Activated CD8-positive, alpha-beta memory T cell treated with anti-CD3 and anti-CD28 coated beads, Interleukin-2, amount 50 U/mL, for 4 hours (primary cell): ENCODE measurements around the gene CEP131.
"Not testable (repeated sequence)": the region's sequence is repeated elsewhere in the genome, so short reads cannot be mapped to it uniquely, and the experiment has no call there.

ENCODE experiments used
- DNase-seq: peaks from one replicate; pipeline ENCODE4 v3.0.0-alpha.2; 2020

CEP131 gene

DNA sequence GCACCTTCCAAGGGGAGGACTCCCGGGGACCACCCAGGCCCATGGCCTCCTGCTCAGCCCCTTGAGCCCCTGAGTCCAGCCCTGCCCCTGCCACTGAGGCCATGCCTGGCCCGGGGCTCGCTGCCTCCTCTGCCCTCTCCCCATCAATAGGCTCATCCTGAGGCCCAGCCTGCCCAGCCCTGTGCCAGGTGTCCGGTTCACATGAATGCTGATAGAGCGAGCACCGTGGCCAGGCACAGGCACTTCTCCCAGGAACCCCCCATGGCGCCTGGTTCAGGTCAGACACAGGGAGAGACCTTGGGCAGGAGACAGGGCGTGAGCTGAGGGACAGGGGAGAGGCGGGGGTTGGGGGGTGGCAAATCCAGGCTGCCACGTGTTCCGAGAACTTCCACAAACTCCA lies 60.3 kb downstream of the CEP131 start:
- no peak for DNase-seq

DNA sequence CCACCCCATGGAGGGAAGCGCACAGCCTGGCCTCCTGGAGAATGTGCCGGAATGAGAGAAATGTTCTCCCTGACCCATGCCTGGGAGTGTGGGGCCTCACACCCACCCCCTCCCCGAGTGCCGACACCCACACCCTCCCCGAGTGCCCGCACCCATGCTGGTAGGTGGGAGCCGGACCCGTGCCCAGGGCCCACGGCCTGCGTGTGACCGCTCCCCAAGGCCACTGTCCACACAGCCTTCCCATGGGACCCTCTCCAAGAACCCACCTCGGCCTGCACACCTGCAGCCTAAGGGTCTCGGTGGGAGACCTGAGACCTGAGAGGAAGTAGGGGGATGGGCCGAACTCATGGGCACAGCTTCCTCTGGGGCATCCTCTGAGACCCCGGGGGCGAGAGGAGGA lies 60.8 kb downstream of the CEP131 start:
- DNase-seq: no peak

DNA sequence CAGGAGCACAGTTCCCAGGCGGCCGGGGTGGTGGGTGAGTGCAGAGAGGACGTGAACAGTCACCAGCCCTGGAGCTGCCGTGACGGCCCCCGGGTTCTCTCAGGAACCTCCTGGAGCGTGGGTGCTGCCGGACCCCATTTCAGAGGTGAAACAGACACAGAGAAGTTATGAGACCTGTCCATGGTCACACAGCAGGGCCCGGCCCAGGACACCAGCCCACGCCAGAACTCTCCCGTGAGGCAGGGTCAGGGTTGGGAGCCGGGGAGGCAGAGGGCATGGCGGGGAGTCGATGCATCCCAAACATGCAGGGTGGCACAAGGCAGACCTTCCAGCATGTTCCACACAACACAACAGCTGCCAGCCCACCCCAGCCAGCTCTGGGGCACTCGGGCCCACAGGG lies 61.2 kb downstream of the CEP131 start:
- no peak for DNase-seq

DNA sequence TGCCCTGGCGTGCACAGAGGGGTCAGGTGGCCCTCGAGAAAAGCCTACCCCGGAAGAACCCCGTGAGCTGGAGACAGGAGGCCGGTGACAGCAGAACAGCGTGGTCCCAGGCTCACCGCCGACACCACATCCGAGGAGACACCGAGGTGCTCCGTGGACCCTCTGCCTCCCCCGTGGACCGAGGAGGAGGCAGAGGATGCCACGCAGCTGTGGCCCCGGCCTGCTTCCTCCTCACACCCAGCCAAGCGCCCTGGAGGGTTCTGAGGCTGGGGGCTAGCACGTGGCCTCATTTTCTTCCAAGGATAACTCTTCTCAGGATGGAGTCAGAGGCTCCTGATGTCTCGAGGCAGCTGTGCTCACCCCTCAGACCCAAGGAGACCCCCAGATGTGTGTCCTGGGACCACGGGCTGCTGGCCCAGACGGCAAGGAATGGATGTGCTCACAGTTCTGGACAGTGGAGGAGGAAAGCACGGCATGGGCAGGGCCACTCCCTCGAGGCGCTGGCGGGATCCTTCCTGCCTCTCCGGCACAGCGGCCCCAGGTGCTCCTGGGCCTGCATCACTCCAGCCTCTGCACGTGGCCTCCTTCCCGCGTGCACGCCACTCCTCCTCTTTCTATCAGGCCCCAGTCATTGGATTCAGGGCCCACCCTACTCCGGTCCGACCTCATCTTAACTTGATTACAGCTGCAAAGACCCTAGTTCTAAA lies 61.9 kb downstream of the CEP131 start:
- no peak for DNase-seq

DNA sequence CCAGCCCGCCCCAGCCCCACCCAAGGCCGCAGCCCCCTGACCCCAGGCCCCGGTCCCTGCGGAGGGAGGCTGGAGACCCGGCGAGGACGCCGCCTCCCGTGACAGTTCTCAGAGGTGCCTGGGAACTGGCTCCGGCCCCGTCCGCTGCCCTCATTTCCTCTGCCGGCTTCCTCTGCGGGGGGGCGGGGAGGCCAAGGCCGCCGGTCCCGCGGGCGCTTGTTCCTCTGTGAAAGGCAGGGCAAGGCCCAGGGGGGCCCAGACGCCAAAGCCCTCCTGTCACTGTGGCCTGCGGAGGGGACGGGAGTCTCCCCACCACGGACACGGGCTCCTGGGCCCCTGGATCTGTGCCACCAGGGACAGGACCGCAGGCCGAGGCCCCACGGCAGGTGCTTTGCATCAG lies 62.5 kb downstream of the CEP131 start:
- no peak for DNase-seq

DNA sequence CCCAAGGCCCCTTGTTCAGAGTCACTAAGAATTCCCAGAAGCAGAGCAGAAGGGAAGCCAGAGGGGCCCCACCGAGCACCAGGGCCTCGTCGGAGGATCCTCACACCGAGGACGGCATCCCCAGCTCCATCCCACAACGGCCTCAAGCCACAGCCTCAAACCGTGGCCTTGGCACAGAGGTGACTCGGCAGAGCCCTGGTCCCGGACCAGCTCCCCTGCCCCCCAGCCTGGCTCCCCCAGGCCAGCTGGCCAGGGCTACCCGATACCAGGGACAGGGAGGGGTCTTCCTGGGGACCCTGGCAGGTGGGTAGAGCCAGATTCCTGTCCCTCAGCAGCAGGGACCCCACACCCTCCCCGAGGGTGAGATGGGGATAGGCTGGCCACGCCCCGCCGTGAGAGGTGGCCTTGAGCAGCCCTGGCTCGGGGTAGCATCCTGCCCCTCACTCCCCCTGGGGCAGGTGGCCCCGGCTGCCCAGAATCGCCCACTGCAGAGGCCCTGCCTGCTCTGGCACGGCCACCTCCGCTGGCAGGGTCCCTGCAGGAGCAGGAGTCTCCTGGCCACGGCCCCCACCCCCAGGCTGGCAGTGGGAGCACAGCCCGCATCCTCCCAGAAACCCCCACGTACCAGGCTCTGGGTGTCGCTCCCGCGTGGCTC lies 63.0 kb downstream of the CEP131 start:
- DNase-seq: no peak

DNA sequence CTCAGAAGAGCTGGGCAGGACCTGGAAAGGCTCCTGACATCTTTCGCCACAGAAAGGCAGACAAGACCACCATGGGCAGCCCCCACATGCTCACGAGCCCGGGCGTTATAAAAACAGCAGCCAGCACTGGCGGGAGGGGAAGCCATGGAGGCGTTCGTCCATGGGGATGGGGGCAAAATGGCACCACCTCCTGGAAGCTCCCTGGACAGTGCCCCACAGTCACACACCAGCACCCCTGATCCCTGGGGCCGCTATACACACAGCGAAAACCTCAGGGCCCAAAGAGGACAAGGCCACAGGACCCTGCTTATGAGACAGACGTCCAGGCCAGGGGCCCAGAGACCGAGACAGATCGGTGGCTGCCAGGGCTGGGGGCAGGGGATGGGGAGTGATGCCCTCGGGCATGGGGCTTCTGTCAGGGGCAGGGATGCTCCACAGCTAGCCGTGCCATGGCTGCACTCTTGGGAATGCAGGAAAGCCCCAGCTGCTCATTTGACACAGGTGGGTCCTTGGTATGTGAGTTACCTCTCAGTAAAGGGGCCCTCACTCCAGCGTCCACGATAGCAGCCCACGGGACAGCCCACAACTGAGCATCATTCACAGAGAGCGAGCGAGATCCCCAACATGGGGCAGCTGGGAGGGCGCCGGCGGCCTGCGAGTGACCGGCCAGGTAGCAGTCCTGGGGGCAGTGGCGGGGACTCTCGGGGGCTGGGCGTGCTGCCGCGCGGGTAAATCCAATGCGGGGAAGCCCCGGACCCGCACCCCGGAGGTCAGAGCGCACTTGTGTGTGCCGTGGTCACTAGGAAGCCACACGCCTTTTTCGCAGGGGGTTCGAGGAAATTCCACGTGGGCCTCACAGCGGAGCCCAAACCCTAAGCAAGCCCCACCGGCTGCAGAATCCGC lies 63.8 kb downstream of the CEP131 start:
- no peak for DNase-seq

DNA sequence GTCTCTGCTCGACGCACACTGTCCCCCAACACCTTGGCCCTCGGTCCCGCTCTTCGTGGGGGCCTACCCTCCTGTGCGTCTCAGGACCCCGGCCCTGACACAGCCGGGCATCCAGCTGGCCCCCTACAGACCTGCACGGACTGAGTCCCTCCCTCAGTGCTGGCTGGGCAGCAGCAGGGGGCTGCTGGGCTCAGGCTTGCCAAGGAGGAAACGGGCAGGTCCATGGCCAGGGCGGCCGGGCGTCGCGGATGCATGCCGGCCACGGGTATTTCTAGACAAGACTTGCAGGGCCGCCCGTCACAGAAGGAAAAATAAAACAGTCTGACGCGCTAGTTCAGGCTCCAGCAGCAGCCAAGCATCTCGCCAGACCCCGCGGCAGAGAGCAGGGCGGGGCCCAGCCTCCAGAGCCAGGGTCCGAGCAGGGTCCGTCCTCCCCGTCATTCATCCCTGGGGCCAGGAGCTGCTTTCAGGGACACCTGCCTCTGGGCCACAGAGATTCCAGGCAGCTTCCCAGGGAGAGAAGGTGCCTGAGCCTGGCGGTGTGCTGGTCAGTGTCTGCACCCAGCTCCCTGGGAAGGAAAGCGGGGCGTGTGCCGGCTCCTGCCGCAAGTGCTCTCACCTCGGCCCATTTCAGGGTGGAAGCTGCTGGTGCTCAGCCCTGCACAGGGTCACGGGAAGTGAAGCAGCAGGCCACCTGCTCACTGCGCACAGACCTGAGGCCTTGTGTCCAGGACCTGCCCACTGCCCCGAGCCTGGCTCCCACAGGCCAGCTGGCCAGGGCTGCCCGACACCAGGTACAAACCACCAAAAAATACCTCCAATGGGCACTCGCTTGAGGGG lies 64.7 kb downstream of the CEP131 start:
- DNase-seq: no peak

DNA sequence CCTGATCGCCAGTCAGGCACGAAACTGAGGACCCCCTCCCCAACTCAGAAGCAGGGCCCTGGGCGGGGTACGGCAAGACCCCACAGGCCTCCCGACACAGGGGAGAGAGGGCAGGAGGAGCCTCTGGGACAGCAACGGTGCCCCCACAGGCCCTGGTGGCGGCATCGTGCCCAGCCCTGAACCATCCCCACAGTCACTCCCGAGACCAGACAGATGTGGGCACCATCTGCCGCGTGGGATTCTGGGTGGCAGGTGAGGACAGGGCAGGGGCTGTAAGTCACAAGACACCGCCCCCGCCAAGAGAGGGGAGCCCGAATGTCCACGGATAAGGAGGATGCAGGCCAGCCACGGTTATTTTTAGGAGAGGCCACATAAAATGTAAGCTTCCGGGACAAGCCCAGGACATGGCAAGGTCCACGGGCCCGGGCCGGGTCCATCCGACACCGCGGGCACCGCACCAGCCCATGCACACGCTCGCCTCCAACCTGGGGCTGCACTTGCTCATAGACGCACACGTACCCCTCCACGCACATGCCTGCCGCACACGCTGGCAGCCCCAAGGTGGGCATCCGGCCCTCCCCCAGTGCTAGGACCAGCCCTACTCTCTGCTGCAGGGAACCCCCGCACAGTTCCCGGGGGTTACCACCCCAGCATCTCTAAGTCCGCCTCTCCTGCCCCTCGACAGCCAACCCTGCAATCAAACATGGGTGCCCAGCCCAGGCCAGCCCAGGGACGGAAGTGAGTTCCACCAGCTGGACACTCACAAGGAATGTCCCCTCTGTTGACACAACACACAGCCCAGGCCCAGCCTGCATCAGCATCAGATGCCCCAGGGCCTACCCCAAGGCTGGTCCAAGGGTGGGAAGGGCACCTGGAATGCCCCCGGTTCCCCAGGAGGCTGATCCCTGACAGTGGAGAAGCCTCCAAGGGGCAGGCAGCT lies 65.6 kb downstream of the CEP131 start:
- no peak for DNase-seq

DNA sequence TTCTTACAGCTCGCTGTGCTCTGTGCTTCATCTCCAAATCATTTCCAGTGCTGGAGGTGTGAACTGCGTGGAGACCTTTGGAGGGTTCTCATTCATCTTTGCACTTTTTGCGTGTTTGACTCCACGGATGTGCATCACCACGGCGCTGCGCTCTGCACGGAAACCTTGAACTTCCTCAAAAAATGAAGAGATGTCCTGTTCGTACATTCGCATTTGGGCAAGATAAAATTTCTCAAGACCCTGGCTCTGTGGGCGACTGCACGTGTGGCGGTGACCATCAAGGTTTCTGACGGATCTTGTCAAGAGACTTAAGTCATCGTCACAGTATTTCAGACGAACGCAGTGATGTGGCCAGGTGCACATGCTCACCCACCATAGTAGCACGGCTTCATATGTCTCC lies 67.8 kb downstream of the CEP131 start:
- no peak for DNase-seq

DNA sequence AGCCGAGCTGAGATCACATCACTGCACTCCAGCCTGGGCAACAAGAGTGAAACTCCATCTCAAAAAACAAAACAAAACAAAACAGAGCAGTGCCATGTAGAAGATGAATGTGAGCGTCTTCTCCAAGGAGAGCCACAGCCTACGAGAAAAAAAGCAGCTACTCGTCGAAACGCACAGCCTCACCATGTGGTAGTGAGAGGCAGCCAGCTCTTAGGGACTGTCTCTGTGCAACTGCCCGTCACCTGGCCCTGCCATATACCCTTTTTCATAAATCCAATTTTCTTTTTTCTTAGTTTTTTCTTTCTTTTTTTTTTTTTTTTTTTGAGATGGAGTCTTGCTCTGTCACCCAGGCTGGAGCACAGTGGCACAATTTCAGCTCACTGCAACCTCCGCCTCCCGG lies 68.7 kb downstream of the CEP131 start:
- DNase-seq: not testable (repeated sequence)

DNA sequence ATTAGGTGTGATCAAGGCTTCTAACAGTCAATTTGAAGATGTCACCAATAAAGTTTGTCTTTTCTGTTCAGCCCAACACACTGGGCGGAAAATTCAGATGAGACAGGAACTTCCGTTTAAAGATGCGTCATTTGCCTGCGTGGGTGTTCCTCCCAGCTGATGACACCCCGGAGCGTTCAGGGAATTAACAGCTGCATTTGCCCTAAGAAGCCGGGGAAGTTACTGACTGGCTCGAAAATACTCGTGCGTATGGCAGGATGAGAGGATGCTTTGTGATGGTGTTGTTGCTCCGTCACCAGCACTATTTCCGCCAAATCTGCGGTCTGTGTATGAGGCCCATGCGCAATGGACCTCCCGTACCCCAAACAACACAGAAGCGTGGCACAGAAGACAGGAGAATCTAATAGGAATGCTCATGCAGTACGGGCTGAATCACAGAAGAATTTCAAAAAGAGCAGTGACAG lies 69.4 kb downstream of the CEP131 start:
- DNase-seq: no peak

DNA sequence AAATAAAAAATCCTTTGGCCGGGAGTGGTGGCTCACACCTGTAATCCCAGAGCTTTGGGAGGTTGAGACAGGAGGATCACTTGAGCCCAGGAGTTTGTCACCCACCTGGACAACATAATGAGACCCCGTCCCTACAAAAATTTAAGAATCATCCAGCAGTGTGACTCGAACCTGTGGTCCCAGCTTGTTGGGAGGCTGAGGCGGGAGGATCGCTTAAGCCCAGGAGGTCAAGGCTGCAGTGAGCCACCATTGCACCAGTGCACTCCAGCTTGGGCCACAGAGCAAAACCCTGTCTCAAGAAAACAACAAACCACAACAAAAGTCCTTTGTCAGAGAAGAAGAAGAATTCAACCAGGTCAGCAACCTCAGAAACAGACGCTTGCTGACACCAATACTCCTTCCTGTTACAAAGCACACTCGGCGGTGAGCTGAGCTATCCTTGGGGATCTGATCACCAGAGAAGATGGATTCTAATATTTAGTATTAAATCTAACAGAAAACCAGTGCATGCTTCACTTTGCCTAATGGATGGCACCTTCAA lies 70.4 kb downstream of the CEP131 start:
- no peak for DNase-seq

DNA sequence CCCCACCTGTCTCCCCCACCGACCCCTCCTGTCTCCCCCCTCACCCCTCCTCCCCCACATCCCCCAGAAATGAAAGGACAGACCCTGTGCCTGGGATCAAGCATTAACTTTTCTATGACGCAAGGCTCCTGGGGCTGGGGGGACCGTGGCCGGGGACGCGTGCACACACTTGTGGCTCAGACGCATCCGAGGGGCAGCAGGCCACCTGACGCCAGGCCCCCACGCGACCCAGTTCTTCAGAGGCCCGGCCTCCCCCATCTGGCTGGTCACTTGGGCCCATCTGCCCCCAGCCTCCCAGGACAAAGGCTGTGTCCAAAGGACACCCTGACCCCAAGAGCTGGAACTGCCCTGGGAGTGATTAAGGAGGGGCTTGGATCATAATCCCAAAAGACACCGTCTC lies 71.5 kb downstream of the CEP131 start:
- DNase-seq: no peak

DNA sequence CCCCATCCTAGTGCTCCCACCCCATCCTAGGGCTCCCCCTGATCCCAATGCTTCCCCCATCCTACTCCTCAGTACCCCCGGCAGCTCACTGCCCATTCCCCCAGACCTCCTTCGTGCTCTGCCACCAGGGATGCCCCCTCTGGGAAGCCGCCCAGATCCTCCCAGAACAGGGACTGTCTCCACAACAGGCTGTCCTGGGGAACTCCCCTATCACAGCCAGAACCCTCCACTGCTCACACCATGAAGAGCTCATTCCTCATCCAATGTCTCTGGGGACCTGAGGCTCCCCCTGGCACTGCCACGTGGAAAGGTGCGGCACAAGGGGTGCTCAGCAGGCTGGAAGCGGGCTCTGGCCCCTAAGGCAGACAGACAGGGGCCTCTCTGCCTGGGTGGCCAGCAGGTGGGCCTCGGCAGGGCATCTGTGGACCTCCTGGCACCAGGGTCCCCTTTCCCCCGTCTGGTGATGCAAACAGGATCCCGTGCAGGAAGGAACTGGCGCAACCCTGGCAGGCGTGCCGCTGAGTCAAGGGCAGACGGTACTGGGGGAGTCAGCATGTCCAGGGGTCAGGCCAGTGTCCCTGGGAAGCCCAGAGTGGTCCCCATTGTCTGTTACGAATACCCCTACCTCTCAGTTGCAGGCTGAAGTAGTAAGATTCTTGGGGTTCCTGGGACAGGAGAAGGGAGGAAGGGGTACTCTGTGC lies 72.2 kb downstream of the CEP131 start:
- DNase-seq: no peak

DNA sequence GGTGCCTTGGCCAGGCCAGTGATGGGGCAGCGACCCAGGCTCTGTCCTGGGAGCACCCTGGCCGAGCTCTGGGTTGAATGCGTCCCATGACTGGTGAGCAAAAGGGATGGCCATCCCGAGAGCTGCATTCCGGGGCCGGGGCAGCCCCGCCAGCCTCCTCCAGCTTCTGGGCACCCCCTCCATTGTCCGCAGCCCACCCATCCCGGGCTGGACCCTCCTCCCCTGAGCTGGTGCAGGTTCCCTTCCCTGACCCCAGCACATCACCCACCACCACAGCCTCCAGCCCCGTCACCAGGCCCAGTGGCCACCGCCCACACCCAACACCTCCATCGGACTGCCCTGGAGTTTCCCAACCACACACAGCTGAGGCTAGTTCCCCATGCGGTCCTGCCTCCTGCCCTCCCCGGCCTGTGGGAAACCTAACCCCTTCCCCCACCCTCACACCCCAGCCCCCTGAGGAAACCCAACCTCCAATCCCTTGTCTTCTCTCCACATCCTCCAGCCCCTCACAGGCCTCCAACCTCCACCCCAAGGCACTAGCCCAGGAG lies 73.7 kb downstream of the CEP131 start:
- DNase-seq: no peak

DNA sequence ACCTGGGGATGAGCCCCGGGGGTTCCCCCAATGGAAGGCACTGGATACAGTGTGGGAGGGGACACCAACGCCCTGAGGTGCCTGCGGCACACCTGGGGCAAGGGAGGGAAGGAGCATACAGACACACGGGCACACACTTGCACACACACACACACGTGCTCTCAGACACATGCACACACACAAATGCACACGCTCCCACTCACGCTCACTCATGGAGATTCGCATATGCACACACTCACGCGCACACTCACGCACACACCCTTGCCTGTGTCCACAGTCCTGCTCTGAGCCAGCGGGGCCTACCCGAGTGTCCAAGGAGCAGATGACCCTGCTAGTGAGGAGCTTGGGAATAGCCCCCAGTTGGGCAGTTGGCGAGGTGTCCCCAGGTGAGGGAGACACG lies 74.2 kb downstream of the CEP131 start:
- DNase-seq: no peak

DNA sequence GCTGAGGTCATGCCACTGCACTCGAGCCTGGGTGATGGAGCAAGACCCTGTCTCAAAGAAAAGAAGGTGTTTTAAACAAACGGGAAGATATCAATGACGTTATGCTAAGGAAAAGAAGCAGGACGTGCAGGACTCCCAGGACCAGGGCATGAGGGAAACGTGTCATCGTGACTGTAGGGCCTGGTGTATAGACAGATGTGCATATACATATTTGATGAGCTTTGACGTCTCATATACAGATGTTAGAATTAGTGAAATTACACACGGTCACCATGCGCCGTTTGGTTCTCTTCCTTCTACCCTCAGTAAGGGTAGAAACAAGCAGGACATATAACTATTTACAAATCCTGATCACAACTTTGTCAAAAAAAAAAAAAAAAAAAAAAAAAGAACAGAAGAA lies 75.1 kb downstream of the CEP131 start:
- no peak for DNase-seq

DNA sequence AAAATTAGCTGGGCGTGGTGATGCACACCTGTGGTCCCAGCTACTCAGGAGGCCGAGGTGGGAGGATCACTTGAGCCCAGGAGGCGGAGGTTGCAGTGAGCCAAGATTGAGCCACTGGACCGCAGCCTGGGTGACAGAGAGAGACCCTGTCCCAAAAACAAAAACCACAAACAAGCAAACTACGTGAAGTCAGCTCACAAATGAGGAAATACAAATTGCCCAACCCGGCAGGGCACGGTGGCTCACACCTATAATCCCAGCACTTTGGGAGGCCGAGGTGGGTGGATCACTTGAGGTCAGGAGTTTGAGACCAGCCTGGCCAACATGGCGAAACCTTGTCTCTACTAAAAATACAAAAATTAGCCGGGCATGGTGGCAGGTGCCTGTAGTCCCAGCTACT lies 76.6 kb downstream of the CEP131 start:
- DNase-seq: not testable (repeated sequence)

DNA sequence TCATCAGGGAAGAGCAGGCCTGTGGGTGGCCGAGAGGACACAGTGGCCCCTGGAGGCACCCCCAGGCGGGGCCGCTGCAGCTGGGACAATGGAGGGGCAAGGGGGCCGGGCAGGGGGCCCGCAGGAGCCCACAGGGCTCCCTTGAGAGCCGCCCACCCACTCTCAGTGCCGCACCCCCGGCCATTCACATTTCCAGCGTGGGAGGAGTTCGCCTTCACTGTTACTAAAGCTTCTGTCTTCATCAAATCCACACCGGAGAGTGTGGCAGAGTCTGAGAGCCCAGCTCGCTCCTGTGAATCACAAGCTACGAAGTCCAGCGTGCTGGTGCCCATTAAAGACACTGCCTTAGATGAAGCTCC lies 78.4 kb downstream of the CEP131 start:
- DNase-seq: no peak
